MM.1S (cell line): ENCODE measurements around the gene DCANP1.

ENCODE experiments used
- CTCF ChIP-seq: fragments of 300-600 bp; sonication (generic); IDR thresholded peaks from 2 replicates; pipeline ENCODE4 v1.5.1; 2016; ENCODE audit warnings: antibody characterized with exemption, low read length, mixed read lengths
- EZH2 ChIP-seq: fragments of 300-600 bp; sonication (generic); optimal IDR thresholded peaks from 2 replicates; pipeline ENCODE3; 2017; ENCODE audit warnings: low read depth, mild to moderate bottlenecking, antibody characterized with exemption, low read length, mixed read lengths
- EZH2phosphoT487 ChIP-seq: fragments of 300-600 bp; sonication (generic); IDR thresholded peaks from 2 replicates; pipeline ENCODE4 v1.6.1; 2018; ENCODE audit warnings: antibody characterized with exemption, low read length

- no peak for TF ChIP-seq CTCF
- no peak for TF ChIP-seq EZH2
- TF ChIP-seq EZH2phosphoT487, result no peak
Observed at GRCh38 chr5:135397084-135397483, 50.1 kb downstream of the DCANP1 start.
